ENCODE measurements around the gene MPPED1.

MPPED1 gene

DNA sequence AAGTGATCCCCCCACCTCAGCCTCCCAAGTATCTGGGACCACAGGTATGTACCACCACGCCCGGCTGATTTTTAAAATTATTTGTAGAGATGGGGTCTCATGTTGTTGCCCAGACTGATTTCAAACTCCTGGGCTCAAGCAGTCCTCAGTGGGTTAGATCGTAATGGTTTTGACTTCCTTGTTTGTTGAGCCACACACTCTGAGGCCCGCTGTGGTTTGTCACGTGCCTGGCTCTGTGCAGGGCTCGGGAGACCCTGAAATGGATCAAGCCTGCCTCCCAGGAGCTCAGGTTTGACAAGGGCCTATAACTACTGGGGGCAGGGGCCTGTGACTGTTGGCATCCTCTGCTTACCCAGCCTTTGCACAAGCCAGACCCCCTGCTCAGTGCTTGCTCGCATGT is 68.1 kb downstream of the MPPED1 start:
- TF ChIP-seq EP300 (IDR thresholded peaks at IDR 0.05; ENCODE audit: borderline replicate concordance): no peak
- TF ChIP-seq YY1 (IDR thresholded peaks at IDR 0.05; ENCODE audit: low read depth): no peak
- no peak for TF ChIP-seq RAD21 (IDR thresholded peaks at IDR 0.05; ENCODE audit: low read depth)
- no peak for TF ChIP-seq FOXM1 (IDR thresholded peaks at IDR 0.05; ENCODE audit: borderline replicate concordance, low read depth)
- TF ChIP-seq ZBTB7A (IDR thresholded peaks at IDR 0.05; ENCODE audit: low read depth): no peak
- TF ChIP-seq CREB1 (IDR thresholded peaks at IDR 0.05; ENCODE audit: low read depth): no peak

DNA sequence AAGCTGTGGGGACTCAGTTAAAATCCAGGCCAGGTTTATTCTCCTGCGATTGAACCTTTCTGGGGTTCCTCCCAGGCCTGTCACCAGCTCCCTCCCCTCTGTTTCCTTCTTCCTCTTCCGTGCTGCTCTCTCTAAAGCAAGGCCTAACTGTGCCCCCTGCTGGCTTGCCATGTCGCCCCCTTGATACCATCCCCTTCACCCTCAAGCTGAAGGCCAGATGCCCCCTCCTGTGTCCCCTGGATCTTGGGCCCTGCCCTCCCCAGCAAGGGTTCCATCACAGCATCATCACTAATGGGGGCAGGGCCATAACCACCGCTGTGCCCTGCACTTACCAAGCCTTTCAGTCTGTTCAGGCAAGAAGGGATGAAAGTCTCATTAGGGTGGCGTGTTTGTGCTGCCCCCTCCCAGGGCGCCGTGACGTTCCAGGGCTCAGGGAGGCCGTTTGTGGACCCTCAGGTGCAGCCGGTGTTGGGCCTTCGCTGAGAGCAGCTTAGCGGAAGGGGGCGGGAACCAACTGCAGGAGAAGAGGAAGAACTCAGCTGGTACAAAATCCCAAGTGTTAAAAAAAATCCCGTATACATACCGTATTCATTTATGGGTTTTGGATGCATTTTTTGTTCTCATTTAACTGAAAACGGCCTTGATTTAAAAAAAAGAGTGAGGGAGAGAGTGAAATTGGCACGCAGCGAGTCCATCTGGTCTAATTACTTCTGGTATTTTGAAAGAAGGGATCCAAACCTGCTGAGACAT is 69.9 kb downstream of the MPPED1 start:
- TF ChIP-seq ZBTB7A (IDR thresholded peaks at IDR 0.05; ENCODE audit: low read depth) (no peak), TAF1 (IDR thresholded peaks at IDR 0.05; ENCODE audit: low read depth) (no peak)

DNA sequence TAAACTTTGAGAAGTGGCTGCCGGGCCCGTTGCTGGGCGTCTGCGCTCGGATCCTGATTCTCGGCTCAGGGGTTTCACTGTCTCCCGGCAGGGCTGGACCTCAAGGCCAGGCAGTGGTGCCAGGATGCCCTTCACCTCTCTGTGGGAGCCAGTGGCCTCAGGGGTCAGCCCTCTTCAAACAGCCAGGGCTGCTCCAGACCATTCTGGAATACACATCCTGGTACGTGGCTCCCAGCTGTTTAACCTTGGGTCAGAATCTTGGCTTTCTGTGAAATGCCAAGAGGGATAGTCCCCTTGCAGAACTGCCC is 70.5 kb downstream of the MPPED1 start:
- TF ChIP-seq, protein P1, sequence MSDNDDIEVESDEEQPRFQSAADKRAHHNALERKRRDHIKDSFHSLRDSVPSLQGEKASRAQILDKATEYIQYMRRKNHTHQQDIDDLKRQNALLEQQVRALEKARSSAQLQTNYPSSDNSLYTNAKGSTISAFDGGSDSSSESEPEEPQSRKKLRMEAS (IDR thresholded peaks at IDR 0.05): no peak
- no peak for TF ChIP-seq TEAD4 (IDR thresholded peaks at IDR 0.05)
- TF ChIP-seq TCF12 (IDR thresholded peaks at IDR 0.05; ENCODE audit: low read depth): no peak
- no peak for TF ChIP-seq EP300 (IDR thresholded peaks at IDR 0.05; ENCODE audit: borderline replicate concordance)
- no peak for TF ChIP-seq TAF1 (IDR thresholded peaks at IDR 0.05; ENCODE audit: low read depth)
- no peak for TF ChIP-seq NFIC (IDR thresholded peaks at IDR 0.05)
- TF ChIP-seq CREB1 (IDR thresholded peaks at IDR 0.05; ENCODE audit: low read depth): no peak
- no peak for TF ChIP-seq RAD21 (IDR thresholded peaks at IDR 0.05; ENCODE audit: low read depth)
- TF ChIP-seq, protein P2, sequence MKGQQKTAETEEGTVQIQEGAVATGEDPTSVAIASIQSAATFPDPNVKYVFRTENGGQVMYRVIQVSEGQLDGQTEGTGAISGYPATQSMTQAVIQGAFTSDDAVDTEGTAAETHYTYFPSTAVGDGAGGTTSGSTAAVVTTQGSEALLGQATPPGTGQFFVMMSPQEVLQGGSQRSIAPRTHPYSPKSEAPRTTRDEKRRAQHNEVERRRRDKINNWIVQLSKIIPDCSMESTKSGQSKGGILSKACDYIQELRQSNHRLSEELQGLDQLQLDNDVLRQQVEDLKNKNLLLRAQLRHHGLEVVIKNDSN (IDR thresholded peaks at IDR 0.05): no peak
- no peak for TF ChIP-seq ZBTB7A (IDR thresholded peaks at IDR 0.05; ENCODE audit: low read depth)
- TF ChIP-seq FOXM1 (IDR thresholded peaks at IDR 0.05; ENCODE audit: borderline replicate concordance, low read depth): no peak
- TF ChIP-seq, protein P3, sequence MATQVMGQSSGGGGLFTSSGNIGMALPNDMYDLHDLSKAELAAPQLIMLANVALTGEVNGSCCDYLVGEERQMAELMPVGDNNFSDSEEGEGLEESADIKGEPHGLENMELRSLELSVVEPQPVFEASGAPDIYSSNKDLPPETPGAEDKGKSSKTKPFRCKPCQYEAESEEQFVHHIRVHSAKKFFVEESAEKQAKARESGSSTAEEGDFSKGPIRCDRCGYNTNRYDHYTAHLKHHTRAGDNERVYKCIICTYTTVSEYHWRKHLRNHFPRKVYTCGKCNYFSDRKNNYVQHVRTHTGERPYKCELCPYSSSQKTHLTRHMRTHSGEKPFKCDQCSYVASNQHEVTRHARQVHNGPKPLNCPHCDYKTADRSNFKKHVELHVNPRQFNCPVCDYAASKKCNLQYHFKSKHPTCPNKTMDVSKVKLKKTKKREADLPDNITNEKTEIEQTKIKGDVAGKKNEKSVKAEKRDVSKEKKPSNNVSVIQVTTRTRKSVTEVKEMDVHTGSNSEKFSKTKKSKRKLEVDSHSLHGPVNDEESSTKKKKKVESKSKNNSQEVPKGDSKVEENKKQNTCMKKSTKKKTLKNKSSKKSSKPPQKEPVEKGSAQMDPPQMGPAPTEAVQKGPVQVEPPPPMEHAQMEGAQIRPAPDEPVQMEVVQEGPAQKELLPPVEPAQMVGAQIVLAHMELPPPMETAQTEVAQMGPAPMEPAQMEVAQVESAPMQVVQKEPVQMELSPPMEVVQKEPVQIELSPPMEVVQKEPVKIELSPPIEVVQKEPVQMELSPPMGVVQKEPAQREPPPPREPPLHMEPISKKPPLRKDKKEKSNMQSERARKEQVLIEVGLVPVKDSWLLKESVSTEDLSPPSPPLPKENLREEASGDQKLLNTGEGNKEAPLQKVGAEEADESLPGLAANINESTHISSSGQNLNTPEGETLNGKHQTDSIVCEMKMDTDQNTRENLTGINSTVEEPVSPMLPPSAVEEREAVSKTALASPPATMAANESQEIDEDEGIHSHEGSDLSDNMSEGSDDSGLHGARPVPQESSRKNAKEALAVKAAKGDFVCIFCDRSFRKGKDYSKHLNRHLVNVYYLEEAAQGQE (IDR thresholded peaks at IDR 0.05; ENCODE audit: low read depth): no peak
- no peak for TF ChIP-seq YY1 (IDR thresholded peaks at IDR 0.05; ENCODE audit: low read depth)
- TF ChIP-seq EGR1 (IDR thresholded peaks at IDR 0.05): no peak
- TF ChIP-seq CEBPB (IDR thresholded peaks at IDR 0.05): no peak

DNA sequence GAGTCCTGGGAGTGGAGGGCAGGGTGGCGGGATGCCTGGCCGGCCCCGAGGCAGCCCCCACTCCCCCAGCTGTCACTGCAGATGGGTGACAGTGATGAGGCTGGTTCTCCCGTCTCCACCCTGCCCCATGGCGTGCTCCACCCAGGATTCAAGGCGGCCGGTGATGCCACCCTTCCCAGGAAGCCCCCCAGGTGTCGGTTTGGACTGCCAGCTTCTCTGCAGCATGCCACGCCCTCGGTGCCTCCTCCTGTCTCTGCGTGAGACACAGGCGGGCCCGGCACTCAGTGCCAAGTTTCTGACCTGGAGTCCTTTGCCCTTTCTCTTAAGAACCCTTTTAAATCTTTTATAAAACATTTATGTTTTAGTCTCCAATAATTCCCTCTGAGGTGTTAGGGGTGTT is 71.5 kb downstream of the MPPED1 start:
- TF ChIP-seq RAD21 (IDR thresholded peaks at IDR 0.05; ENCODE audit: low read depth): no peak
- TF ChIP-seq EP300 (IDR thresholded peaks at IDR 0.05; ENCODE audit: borderline replicate concordance): no peak
- TF ChIP-seq TAF1 (IDR thresholded peaks at IDR 0.05; ENCODE audit: low read depth): no peak
- no peak for TF ChIP-seq CREB1 (IDR thresholded peaks at IDR 0.05; ENCODE audit: low read depth)
- TF ChIP-seq, protein P1 (IDR thresholded peaks at IDR 0.05): no peak
- TF ChIP-seq YY1 (IDR thresholded peaks at IDR 0.05; ENCODE audit: low read depth): no peak
- TF ChIP-seq, protein P3 (IDR thresholded peaks at IDR 0.05; ENCODE audit: low read depth): no peak
- TF ChIP-seq FOXM1 (IDR thresholded peaks at IDR 0.05; ENCODE audit: borderline replicate concordance, low read depth): no peak
- no peak for TF ChIP-seq ZBTB7A (IDR thresholded peaks at IDR 0.05; ENCODE audit: low read depth)
- no peak for TF ChIP-seq TEAD4 (IDR thresholded peaks at IDR 0.05)
- no peak for TF ChIP-seq EGR1 (IDR thresholded peaks at IDR 0.05)
- no peak for TF ChIP-seq CEBPB (IDR thresholded peaks at IDR 0.05)

DNA sequence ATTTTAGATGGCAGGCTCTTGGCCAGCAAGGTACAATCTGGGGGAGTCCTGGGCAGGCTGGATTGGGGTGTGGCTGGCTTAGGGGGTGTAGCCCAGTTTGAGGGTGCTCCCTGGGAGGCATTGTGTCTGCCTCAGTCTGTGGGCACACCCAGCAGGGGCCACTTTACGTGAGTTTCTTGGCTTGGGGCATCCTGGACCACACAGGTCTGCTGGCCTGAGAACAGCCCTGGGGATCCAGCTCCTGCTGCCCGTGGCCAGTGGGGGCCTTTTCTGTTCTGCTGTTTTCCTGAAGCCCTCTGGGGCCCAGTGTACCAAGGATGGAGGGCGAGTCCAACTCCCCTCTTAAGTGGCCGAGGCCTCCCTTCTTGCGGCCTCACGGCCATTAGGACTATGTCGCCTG is 71.9 kb downstream of the MPPED1 start:
- no peak for TF ChIP-seq CREB1 (IDR thresholded peaks at IDR 0.05; ENCODE audit: low read depth)
- TF ChIP-seq RAD21 (IDR thresholded peaks at IDR 0.05; ENCODE audit: low read depth): no peak
- no peak for TF ChIP-seq ZBTB7A (IDR thresholded peaks at IDR 0.05; ENCODE audit: low read depth)
- TF ChIP-seq, protein P1 (IDR thresholded peaks at IDR 0.05): no peak
- TF ChIP-seq EP300 (IDR thresholded peaks at IDR 0.05; ENCODE audit: borderline replicate concordance): no peak
- TF ChIP-seq FOXM1 (IDR thresholded peaks at IDR 0.05; ENCODE audit: borderline replicate concordance, low read depth): no peak
- TF ChIP-seq CEBPB (IDR thresholded peaks at IDR 0.05): no peak

DNA sequence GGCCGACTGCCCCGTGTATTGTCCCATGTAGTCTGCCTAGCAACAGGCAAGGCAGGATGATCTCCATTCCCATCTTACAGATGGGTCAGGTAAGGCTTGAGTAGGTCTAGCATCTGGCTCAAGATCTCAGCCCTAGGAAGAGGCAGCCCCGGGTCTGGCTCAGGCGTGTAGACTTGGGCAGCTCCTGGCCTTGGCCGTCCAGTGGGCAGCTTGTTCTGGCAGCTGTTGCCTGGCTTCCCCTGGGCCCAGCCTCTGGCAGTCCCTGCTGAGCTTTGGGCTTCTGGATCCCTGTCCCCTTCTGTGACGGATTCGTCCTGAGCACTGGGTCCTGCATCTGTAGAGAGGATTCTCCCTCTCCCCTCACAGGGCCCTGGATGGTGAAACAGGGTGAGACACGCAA is 72.4 kb downstream of the MPPED1 start:
- TF ChIP-seq FOXM1 (IDR thresholded peaks at IDR 0.05; ENCODE audit: borderline replicate concordance, low read depth): no peak
- no peak for TF ChIP-seq TEAD4 (IDR thresholded peaks at IDR 0.05)
